ENCODE results near the gene IER3. TPM values are rescaled to one million over a fixed set of nuclear protein-coding genes. Genes with fewer than 3 reads are reported as not detected.

Gene IER3
- total and polyA plus RNA-seq, 2 of the 13 experiments (the other 11 are each of a cell fraction or from before 2014, with no cell fraction given), result 51.1 to 131 TPM

DNA sequence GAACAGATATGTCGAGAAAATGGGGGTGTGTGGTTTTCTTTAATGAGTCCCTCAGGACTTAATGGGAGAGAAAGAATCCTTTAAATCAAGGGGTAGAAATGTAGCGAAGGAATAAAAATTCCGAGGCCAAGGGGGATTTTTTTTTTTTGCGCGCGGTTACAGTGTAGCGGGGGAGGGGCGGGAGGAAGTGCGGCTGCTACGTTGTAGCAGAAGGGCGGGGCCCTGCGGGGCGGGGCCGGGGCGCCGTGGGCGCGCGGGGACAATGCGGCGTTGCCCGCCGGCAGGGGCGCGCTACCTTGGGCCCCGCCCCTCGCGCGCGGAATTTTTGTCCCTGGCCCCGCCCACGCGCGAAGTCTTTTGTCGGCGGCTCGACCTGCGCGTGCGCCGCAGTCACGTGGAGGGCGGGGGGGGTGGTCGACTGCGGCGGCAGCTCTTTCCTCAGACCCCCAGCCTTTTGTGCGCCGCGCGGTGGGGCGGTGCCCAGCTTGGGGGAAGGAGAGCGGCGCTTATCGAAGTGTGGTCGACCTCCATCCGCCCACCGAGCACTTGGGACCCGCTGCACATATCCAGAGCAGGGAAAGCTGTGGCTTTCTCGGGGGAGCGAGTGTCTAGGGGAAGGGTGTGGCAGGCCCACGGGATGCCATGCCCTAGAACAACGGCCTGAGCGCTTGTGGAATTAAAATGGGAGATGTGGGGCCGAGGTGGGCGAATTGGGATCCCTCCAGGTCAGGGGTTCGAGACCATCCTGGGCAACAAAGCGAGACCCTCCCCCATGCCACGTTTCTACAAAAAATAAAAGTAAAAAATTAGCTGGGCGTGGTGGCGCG is 22.9 kb downstream of the IER3 start:
- Histone ChIP-seq H3K9me3 (ENCODE audit: low read length) (no peaks in the 10 kb centered on the region), H3K4me2 (ENCODE audit: low read depth, low read length) (peak overlapping the region; percentile 82), H2AFZ (ENCODE audit: low read length) (no peak overlapping the region), H3K4me1 (ENCODE audit: insufficient read depth, low read length) (peaks cover 63% of the 10 kb centered on the region), H3K9ac (ENCODE audit: insufficient read depth, low read depth, low read length) (peak overlapping the region; percentile 96), H3K79me2 (ENCODE audit: insufficient read depth, low read length) (peaks cover 46% of the 10 kb centered on the region), H3K4me3 (replicated peaks in 1 of 3; ENCODE audit: insufficient read depth in 1 of 3, low read depth in 2 of 3, low read length in 3 of 3) (peak overlapping the region; percentile 89 to 94 (median 90)), H3K27ac (ENCODE audit: extremely low read length, insufficient read depth, low read length) (peak overlapping the region; percentile 96), H4K20me1 (ENCODE audit: insufficient read depth, low read length) (peaks cover 44% of the 10 kb centered on the region), H3K27me3 (ENCODE audit: control insufficient read depth in 1 of 2, insufficient read depth in 2 of 2, low read length in 2 of 2) (no peaks in the 10 kb centered on the region; a peak in 1 of 5 replicates), H3K36me3 (replicated peaks in 1 of 2; ENCODE audit: control insufficient read depth in 1 of 2, insufficient read depth in 2 of 2, low read length in 2 of 2) (peaks cover 13 to 35% of the 10 kb centered on the region in 2 experiments)
- intact Hi-C loops (cut with micrococcal nuclease; ENCODE audit: unreplicated experiment), result loop anchor here (1.0 to 5.0 kb wide), 5 partner anchors 34 to 239 kb away; partner anchors contain the start of genes MRPS18B and PPP1R10
- FAIRE-seq, result no peak
- DNase-seq (ENCODE audit: low spot score), result peak; percentile 80
- in situ Hi-C loops (cut with HindIII; ENCODE audit: extremely low pct_ligation_motif_present, low pct_unique_long_range_greater_than_20kb), result loop anchor here (5.0 to 10.0 kb wide), 2 partner anchors 44 to 237 kb away; partner anchors contain the start of gene HLA-E
- ChIA-PET CTCF (ENCODE audit: low intra/inter-chr PET ratio, low total read pairs) (interaction anchor here (1.0 to 3.5 kb wide), 4 partner anchors 9 to 49 kb away, joined by 4 to 130 read pairs (median 4); partner anchors contain the start of gene DHX16), POLR2A (interaction anchor here (0.7 to 5.0 kb wide), 25 partner anchors 9 to 193 kb away, joined by 3 to 92 read pairs (median 8); partner anchors contain the start of genes DHX16, FLOT1, IER3 and MRPS18B)
- ATAC-seq, result peak; percentile 9; the same call in 2 of the 3 replicates
- BruUV-seq (replicated peaks), result no TSS peak
- WGBS (ENCODE audit: low lambda C conversion rate), result 3% methylated on average over 40 of the region's 71 CpGs
- TF ChIP-seq SMAD1 (CRISPR knock-in tag; IDR thresholded peaks at IDR 0.05; ENCODE audit: borderline replicate concordance, low read depth) (no peak), EP300 (IDR thresholded peaks at IDR 0.05; ENCODE audit: low read depth in 2 of 2, low read length in 2 of 2) (no peak; a peak in 1 of 4 replicates), EP300 (CRISPR knock-in tag; IDR thresholded peaks at IDR 0.05; ENCODE audit: borderline replicate concordance) (peak; percentile 52; the same call in 1 of the 2 replicates), RFX1 (IDR thresholded peaks at IDR 0.05) (no peak), TRIM24 (CRISPR knock-in tag; IDR thresholded peaks at IDR 0.05) (no peak), ZNF431 (CRISPR knock-in tag; IDR thresholded peaks at IDR 0.05; ENCODE audit: borderline replicate concordance, low read depth) (no peak), SP5 (CRISPR knock-in tag; IDR thresholded peaks at IDR 0.05; ENCODE audit: borderline replicate concordance, low read depth) (peak; percentile 77), RNF2 (conservative IDR thresholded peaks at IDR 0.05; ENCODE audit: low read depth) (no peak), MXD4 (CRISPR knock-in tag; IDR thresholded peaks at IDR 0.05) (peak; percentile 90), NRL (CRISPR knock-in tag; IDR thresholded peaks at IDR 0.05; ENCODE audit: borderline replicate concordance) (no peak; the same call in 1 of the 2 replicates), ZNF75D (CRISPR knock-in tag; IDR thresholded peaks at IDR 0.05; ENCODE audit: borderline replicate concordance) (no peak), FOXA1 (IDR thresholded peaks at IDR 0.05) (no peak), FOXA1 (CRISPR knock-in tag; IDR thresholded peaks at IDR 0.05) (peak; percentile 18; the same call in 1 of the 2 replicates), HOXA9 (CRISPR knock-in tag; IDR thresholded peaks at IDR 0.05; ENCODE audit: borderline replicate concordance) (no peak), ZNF746 (CRISPR knock-in tag; IDR thresholded peaks at IDR 0.05) (no peak), ELF1 (CRISPR knock-in tag; IDR thresholded peaks at IDR 0.05) (peak; percentile 45)
- TF ChIP-seq, protein P1, sequence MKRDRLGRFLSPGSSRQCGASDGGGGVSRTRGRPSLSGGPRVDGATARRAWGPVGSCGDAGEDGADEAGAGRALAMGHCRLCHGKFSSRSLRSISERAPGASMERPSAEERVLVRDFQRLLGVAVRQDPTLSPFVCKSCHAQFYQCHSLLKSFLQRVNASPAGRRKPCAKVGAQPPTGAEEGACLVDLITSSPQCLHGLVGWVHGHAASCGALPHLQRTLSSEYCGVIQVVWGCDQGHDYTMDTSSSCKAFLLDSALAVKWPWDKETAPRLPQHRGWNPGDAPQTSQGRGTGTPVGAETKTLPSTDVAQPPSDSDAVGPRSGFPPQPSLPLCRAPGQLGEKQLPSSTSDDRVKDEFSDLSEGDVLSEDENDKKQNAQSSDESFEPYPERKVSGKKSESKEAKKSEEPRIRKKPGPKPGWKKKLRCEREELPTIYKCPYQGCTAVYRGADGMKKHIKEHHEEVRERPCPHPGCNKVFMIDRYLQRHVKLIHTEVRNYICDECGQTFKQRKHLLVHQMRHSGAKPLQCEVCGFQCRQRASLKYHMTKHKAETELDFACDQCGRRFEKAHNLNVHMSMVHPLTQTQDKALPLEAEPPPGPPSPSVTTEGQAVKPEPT (CRISPR knock-in tag; IDR thresholded peaks at IDR 0.05; ENCODE audit: low read depth), result no peak; the same call in 1 of the 2 replicates
- TF ChIP-seq, protein P2, sequence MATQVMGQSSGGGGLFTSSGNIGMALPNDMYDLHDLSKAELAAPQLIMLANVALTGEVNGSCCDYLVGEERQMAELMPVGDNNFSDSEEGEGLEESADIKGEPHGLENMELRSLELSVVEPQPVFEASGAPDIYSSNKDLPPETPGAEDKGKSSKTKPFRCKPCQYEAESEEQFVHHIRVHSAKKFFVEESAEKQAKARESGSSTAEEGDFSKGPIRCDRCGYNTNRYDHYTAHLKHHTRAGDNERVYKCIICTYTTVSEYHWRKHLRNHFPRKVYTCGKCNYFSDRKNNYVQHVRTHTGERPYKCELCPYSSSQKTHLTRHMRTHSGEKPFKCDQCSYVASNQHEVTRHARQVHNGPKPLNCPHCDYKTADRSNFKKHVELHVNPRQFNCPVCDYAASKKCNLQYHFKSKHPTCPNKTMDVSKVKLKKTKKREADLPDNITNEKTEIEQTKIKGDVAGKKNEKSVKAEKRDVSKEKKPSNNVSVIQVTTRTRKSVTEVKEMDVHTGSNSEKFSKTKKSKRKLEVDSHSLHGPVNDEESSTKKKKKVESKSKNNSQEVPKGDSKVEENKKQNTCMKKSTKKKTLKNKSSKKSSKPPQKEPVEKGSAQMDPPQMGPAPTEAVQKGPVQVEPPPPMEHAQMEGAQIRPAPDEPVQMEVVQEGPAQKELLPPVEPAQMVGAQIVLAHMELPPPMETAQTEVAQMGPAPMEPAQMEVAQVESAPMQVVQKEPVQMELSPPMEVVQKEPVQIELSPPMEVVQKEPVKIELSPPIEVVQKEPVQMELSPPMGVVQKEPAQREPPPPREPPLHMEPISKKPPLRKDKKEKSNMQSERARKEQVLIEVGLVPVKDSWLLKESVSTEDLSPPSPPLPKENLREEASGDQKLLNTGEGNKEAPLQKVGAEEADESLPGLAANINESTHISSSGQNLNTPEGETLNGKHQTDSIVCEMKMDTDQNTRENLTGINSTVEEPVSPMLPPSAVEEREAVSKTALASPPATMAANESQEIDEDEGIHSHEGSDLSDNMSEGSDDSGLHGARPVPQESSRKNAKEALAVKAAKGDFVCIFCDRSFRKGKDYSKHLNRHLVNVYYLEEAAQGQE (IDR thresholded peaks at IDR 0.05; ENCODE audit: borderline replicate concordance in 1 of 2, low read depth in 1 of 2, low read length in 2 of 2), result peak in 1 of 2 experiments; percentile 8; a peak in 1 of 4 replicates
